ENCODE data around the gene THSD7A.

The THSD7A gene

GRCh38 chr7:11592699-11593098 is 239.3 kb downstream of the THSD7A start:
- H3K9me3 Mint-ChIP-seq, result no peaks in the 10 kb centered on the region
- CTCF ChIA-PET, result no interaction called here
- H3K27ac Mint-ChIP-seq, result no peak overlapping the region
- no peaks in the 10 kb centered on the region for H3K4me1 Mint-ChIP-seq
- no peak for DNase-seq
- H3K36me3 Mint-ChIP-seq, result no peaks in the 10 kb centered on the region
- H3K4me3 Mint-ChIP-seq, result no peak overlapping the region
- H3K27me3 Mint-ChIP-seq, result no peaks in the 10 kb centered on the region

GRCh38 chr7:11591943-11592342 is 240.1 kb downstream of the THSD7A start:
- Mint-ChIP-seq H3K9me3 (no peaks in the 10 kb centered on the region), H3K27me3 (no peaks in the 10 kb centered on the region), H3K36me3 (no peaks in the 10 kb centered on the region), H3K4me3 (no peak overlapping the region), H3K27ac (no peak overlapping the region), H3K4me1 (no peaks in the 10 kb centered on the region)
- CTCF ChIA-PET, result no interaction called here
- no peak for DNase-seq

GRCh38 chr7:11591055-11591633 is 240.9 kb downstream of the THSD7A start:
- CTCF ChIA-PET, result no interaction called here
- no peak overlapping the region for H3K4me3 Mint-ChIP-seq
- no peak overlapping the region for H3K27ac Mint-ChIP-seq
- H3K36me3 Mint-ChIP-seq, result no peaks in the 10 kb centered on the region
- H3K4me1 Mint-ChIP-seq, result no peaks in the 10 kb centered on the region
- H3K27me3 Mint-ChIP-seq, result no peaks in the 10 kb centered on the region
- no peaks in the 10 kb centered on the region for H3K9me3 Mint-ChIP-seq
- DNase-seq, result no peak

GRCh38 chr7:11589251-11589650 is 242.7 kb downstream of the THSD7A start:
- CTCF ChIA-PET, result no interaction called here
- no peaks in the 10 kb centered on the region for H3K4me1 Mint-ChIP-seq
- no peak for DNase-seq
- H3K4me3 Mint-ChIP-seq, result no peak overlapping the region
- no peaks in the 10 kb centered on the region for H3K36me3 Mint-ChIP-seq
- H3K9me3 Mint-ChIP-seq, result no peaks in the 10 kb centered on the region
- no peak overlapping the region for H3K27ac Mint-ChIP-seq
- H3K27me3 Mint-ChIP-seq, result no peaks in the 10 kb centered on the region

- Mint-ChIP-seq H3K4me1 (no peaks in the 10 kb centered on the region), H3K27ac (no peak overlapping the region), H3K27me3 (no peaks in the 10 kb centered on the region), H3K36me3 (no peaks in the 10 kb centered on the region), H3K9me3 (no peaks in the 10 kb centered on the region), H3K4me3 (no peak overlapping the region)
- CTCF ChIA-PET, result no interaction called here
- no peak for DNase-seq
Observed at GRCh38 chr7:11587814-11588213, 244.2 kb downstream of the THSD7A start.

GRCh38 chr7:11587048-11587447 is 244.9 kb downstream of the THSD7A start:
- no peak for DNase-seq
- H3K36me3 Mint-ChIP-seq, result no peaks in the 10 kb centered on the region
- no peak overlapping the region for H3K4me3 Mint-ChIP-seq
- H3K4me1 Mint-ChIP-seq, result no peaks in the 10 kb centered on the region
- no peaks in the 10 kb centered on the region for H3K27me3 Mint-ChIP-seq
- CTCF ChIA-PET, result no interaction called here
- no peak overlapping the region for H3K27ac Mint-ChIP-seq
- H3K9me3 Mint-ChIP-seq, result no peaks in the 10 kb centered on the region

- Mint-ChIP-seq H3K4me1 (no peaks in the 10 kb centered on the region), H3K9me3 (no peaks in the 10 kb centered on the region), H3K36me3 (no peaks in the 10 kb centered on the region), H3K27me3 (no peaks in the 10 kb centered on the region), H3K27ac (no peak overlapping the region), H3K4me3 (no peak overlapping the region)
- no peak for DNase-seq
- CTCF ChIA-PET, result no interaction called here
Observed at GRCh38 chr7:11584406-11585031, 247.5 kb downstream of the THSD7A start.

- H3K27ac Mint-ChIP-seq, result no peak overlapping the region
- H3K4me1 Mint-ChIP-seq, result no peaks in the 10 kb centered on the region
- H3K4me3 Mint-ChIP-seq, result no peak overlapping the region
- no peaks in the 10 kb centered on the region for H3K9me3 Mint-ChIP-seq
- DNase-seq, result no peak
- no peaks in the 10 kb centered on the region for H3K27me3 Mint-ChIP-seq
- CTCF ChIA-PET, result no interaction called here
- H3K36me3 Mint-ChIP-seq, result no peaks in the 10 kb centered on the region
Observed at GRCh38 chr7:11579141-11579540, 252.9 kb downstream of the THSD7A start.

- Mint-ChIP-seq H3K4me1 (no peaks in the 10 kb centered on the region), H3K36me3 (no peaks in the 10 kb centered on the region), H3K27ac (no peak overlapping the region), H3K9me3 (no peaks in the 10 kb centered on the region), H3K27me3 (no peaks in the 10 kb centered on the region), H3K4me3 (no peak overlapping the region)
- DNase-seq, result no peak
- CTCF ChIA-PET, result no interaction called here
Observed at GRCh38 chr7:11576310-11576709, 255.7 kb downstream of the THSD7A start.

- no peak for DNase-seq
- H3K9me3 Mint-ChIP-seq, result no peaks in the 10 kb centered on the region
- no peak overlapping the region for H3K4me3 Mint-ChIP-seq
- CTCF ChIA-PET, result no interaction called here
- H3K4me1 Mint-ChIP-seq, result no peaks in the 10 kb centered on the region
- H3K36me3 Mint-ChIP-seq, result no peaks in the 10 kb centered on the region
- H3K27me3 Mint-ChIP-seq, result no peaks in the 10 kb centered on the region
- no peak overlapping the region for H3K27ac Mint-ChIP-seq
Observed at GRCh38 chr7:11573128-11573750, 258.8 kb downstream of the THSD7A start.

- Mint-ChIP-seq H3K27ac (no peak overlapping the region), H3K4me3 (no peak overlapping the region), H3K9me3 (no peaks in the 10 kb centered on the region), H3K27me3 (no peaks in the 10 kb centered on the region), H3K36me3 (no peaks in the 10 kb centered on the region), H3K4me1 (no peaks in the 10 kb centered on the region)
- DNase-seq, result no peak
- CTCF ChIA-PET, result no interaction called here
Observed at GRCh38 chr7:11570922-11571550, 261.0 kb downstream of the THSD7A start.

- Mint-ChIP-seq H3K4me1 (no peaks in the 10 kb centered on the region), H3K27ac (no peak overlapping the region), H3K4me3 (no peak overlapping the region), H3K27me3 (no peaks in the 10 kb centered on the region), H3K9me3 (no peaks in the 10 kb centered on the region), H3K36me3 (no peaks in the 10 kb centered on the region)
- CTCF ChIA-PET, result no interaction called here
- DNase-seq, result no peak
Observed at GRCh38 chr7:11570205-11570604, 261.8 kb downstream of the THSD7A start.

- no peak for DNase-seq
- Mint-ChIP-seq H3K36me3 (no peaks in the 10 kb centered on the region), H3K27ac (no peak overlapping the region), H3K4me3 (no peak overlapping the region), H3K4me1 (no peaks in the 10 kb centered on the region), H3K27me3 (no peaks in the 10 kb centered on the region), H3K9me3 (no peaks in the 10 kb centered on the region)
- CTCF ChIA-PET, result no interaction called here
Observed at GRCh38 chr7:11567571-11567970, 264.4 kb downstream of the THSD7A start.

GRCh38 chr7:11557627-11558026 is 274.4 kb downstream of the THSD7A start:
- DNase-seq, result no peak
- Mint-ChIP-seq H3K27ac (no peak overlapping the region), H3K27me3 (no peaks in the 10 kb centered on the region), H3K9me3 (no peaks in the 10 kb centered on the region), H3K36me3 (no peaks in the 10 kb centered on the region), H3K4me3 (no peak overlapping the region), H3K4me1 (no peaks in the 10 kb centered on the region)
- CTCF ChIA-PET, result no interaction called here

- H3K27me3 Mint-ChIP-seq, result no peaks in the 10 kb centered on the region
- H3K36me3 Mint-ChIP-seq, result no peaks in the 10 kb centered on the region
- CTCF ChIA-PET, result no interaction called here
- no peak overlapping the region for H3K4me3 Mint-ChIP-seq
- H3K9me3 Mint-ChIP-seq, result no peaks in the 10 kb centered on the region
- no peaks in the 10 kb centered on the region for H3K4me1 Mint-ChIP-seq
- no peak for DNase-seq
- no peak overlapping the region for H3K27ac Mint-ChIP-seq
Observed at GRCh38 chr7:11552676-11553296, 279.2 kb downstream of the THSD7A start.
